C4-2B (cell line): ENCODE measurements around the gene FSTL4.

ENCODE experiments used
- ZFX ChIP-seq: fragments of 450-650 bp; IDR thresholded peaks from 2 replicates; pipeline ENCODE4 v1.6.1; 2017
- TF ChIP-seq, protein P1 (sequence below): fragments of 450-650 bp; conservative IDR thresholded peaks from 2 replicates; pipeline ENCODE4 v1.5.1; 2017; ENCODE audit warnings: mild to moderate bottlenecking

DNA sequence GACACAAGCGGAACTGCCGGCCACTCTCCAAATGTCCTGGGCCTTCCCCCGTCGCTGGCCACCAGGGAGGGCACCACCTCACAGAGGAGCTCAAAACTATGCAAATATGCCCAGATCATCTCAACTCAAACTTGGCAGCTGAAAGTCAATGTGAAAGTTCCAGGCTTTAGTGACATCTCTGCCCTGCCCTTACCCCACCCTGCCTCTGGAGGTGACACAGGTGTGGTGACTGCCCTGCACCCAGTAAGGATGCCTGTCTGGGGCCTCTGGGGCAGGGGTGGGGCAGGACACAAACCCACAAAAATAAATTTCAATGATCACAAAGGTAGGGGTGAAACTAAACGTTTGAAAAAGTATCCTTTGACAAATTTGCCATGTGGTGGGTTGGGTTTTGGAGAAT, 347.1 kb downstream of the FSTL4 start:
- TF ChIP-seq, protein P1, sequence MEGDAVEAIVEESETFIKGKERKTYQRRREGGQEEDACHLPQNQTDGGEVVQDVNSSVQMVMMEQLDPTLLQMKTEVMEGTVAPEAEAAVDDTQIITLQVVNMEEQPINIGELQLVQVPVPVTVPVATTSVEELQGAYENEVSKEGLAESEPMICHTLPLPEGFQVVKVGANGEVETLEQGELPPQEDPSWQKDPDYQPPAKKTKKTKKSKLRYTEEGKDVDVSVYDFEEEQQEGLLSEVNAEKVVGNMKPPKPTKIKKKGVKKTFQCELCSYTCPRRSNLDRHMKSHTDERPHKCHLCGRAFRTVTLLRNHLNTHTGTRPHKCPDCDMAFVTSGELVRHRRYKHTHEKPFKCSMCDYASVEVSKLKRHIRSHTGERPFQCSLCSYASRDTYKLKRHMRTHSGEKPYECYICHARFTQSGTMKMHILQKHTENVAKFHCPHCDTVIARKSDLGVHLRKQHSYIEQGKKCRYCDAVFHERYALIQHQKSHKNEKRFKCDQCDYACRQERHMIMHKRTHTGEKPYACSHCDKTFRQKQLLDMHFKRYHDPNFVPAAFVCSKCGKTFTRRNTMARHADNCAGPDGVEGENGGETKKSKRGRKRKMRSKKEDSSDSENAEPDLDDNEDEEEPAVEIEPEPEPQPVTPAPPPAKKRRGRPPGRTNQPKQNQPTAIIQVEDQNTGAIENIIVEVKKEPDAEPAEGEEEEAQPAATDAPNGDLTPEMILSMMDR, result no peak
- TF ChIP-seq ZFX, result no peak
